T-cell (primary cell): ENCODE measurements around the gene CLIP1. TPM values are rescaled to one million over a fixed set of nuclear protein-coding genes. Genes with fewer than 3 reads are reported as not detected.

Experiments used
- ATAC-seq, 4 experiments: fragments of 200-7000 bp in 3 of 4; fragments of 150-1000 bp in 1 of 4; cut with Tn5 transposase; replicated peaks in 1 of 4; 1 replicate in 3 of 4; 2 replicates in 1 of 4; pipeline ENCODE4 v1.10.0; 2021; ENCODE audit warnings: moderate library complexity in 3 of 4, mild to moderate bottlenecking in 2 of 4, moderate number of reproducible peaks in 1 of 4
- CTCF ChIA-PET, 2 donors: fragments of 300-600 bp; sonication (Branson Sonifier 250); formaldehyde crosslinking; loops; one replicate each; lab custom pipeline; 2022; ENCODE audit warnings: antibody characterized with exemption in 2 of 2; lab: Charles Lee
- POLR2A ChIA-PET, 2 donors: fragments of 300-600 bp; sonication (Branson Sonifier 250); formaldehyde crosslinking; loops; one replicate each; lab custom pipeline; 2022; ENCODE audit warnings: antibody characterized with exemption in 2 of 2; lab: Charles Lee
- DNase-seq, 35 experiments: peaks; one replicate each; pipeline versions ENCODE4 v3.0.0 to v3.0.0-alpha.2; 2013 to 2023
- H3K27ac ChIP-seq: one replicate; pipeline ENCODE4 v1.5.1; 2013; ENCODE audit warnings: low read length
- H3K27me3 ChIP-seq, 2 experiments: replicated peaks in 1 of 2; 1 replicate in 1 of 2; 2 replicates in 1 of 2; pipeline versions ENCODE4 v1.6.1 to v1.7.0; 2013; ENCODE audit warnings: low read length in 1 of 2, mixed read lengths in 1 of 2; ENCODE audit not compliant: control insufficient read depth in 2 of 2, insufficient read depth in 2 of 2; ENCODE audit errors: extremely low read depth in 1 of 2
- H3K36me3 ChIP-seq, 2 donors: 1 replicate in 1 of 2; 2 replicates in 1 of 2; pipeline versions ENCODE4 v1.6.1 to v1.7.0; 2013; ENCODE audit warnings: low read length in 1 of 2; ENCODE audit not compliant: control insufficient read depth in 2 of 2, insufficient read depth in 1 of 2; ENCODE audit errors: extremely low read depth in 1 of 2
- H3K4me1 ChIP-seq, 2 experiments: 1 replicate in 1 of 2; 2 replicates in 1 of 2; pipeline versions ENCODE4 v1.6.1 to v1.7.0; 2013; ENCODE audit warnings: low read length in 2 of 2, mixed read lengths in 1 of 2; ENCODE audit not compliant: insufficient read depth in 2 of 2, control insufficient read depth in 1 of 2; ENCODE audit errors: extremely low read depth in 1 of 2
- H3K4me3 ChIP-seq, 2 donors: 1 replicate in 1 of 2; 2 replicates in 1 of 2; pipeline versions ENCODE4 v1.5.1 to v1.7.0; 2013; ENCODE audit warnings: mild to moderate bottlenecking in 2 of 2, low read length in 1 of 2, moderate library complexity in 1 of 2; ENCODE audit not compliant: control insufficient read depth in 1 of 2; ENCODE audit errors: extremely low read depth in 1 of 2
- H3K9me3 ChIP-seq: 2 replicates; pipeline ENCODE4 v1.7.0; 2013
- H3K27ac Mint-ChIP-seq, 2 donors: one replicate each; pipeline ENCODE4 v1.8.0; 2020 to 2021; ENCODE audit warnings: mild to moderate bottlenecking in 2 of 2, mixed read lengths in 2 of 2
- H3K27me3 Mint-ChIP-seq, 2 donors: one replicate each; pipeline ENCODE4 v1.8.0; 2021 to 2022; ENCODE audit warnings: mixed read lengths in 2 of 2
- H3K36me3 Mint-ChIP-seq: one replicate; pipeline ENCODE4 v1.8.0; 2021; ENCODE audit warnings: mixed read lengths
- H3K4me1 Mint-ChIP-seq, 3 donors: one replicate each; pipeline ENCODE4 v1.8.0; 2020 to 2022; ENCODE audit warnings: mixed read lengths in 3 of 3, mild to moderate bottlenecking in 1 of 3
- H3K4me3 Mint-ChIP-seq, 3 donors: one replicate each; pipeline ENCODE4 v1.8.0; 2020 to 2022; ENCODE audit warnings: mild to moderate bottlenecking in 3 of 3, mixed read lengths in 3 of 3, moderate library complexity in 3 of 3
- H3K9me3 Mint-ChIP-seq, 3 donors: one replicate each; pipeline ENCODE4 v1.8.0; 2020 to 2022; ENCODE audit warnings: mixed read lengths in 3 of 3
- WGBS: methylation state at CpG from one replicate; pipeline ENCODE4 v1.1.5; 2013; ENCODE audit warnings: missing lambda C conversion rate; ENCODE audit not compliant: insufficient coverage; 5-methylcytosine and 5-hydroxymethylcytosine counted together
- total RNA-seq, 35 experiments: library from RNA in 6 of 35; stranded (reverse) in 6 of 35; fragments of 120-200 nt in 1 of 35; gene quantifications; one replicate each; pipeline versions ENCODE4 v1.2.1 to v1.2.4 and lab custom pipeline; 2013 to 2026

The CLIP1 gene
- total RNA-seq, 5 donors from 2014 or later (not counting 1 experiment from before 2014, with no cell fraction given), result 47.2 to 69.5 (median 59.4) TPM

- WGBS, result 93% methylated on average over 23 of the region's 24 CpGs
- H3K27ac Mint-ChIP-seq, result no peak overlapping the region
- ATAC-seq, result no peak
- H3K36me3 Mint-ChIP-seq, result peaks cover 45% of the 10 kb centered on the region
- no peaks in the 10 kb centered on the region for H3K9me3 ChIP-seq
- no peak for DNase-seq
- H3K27me3 Mint-ChIP-seq, result no peaks in the 10 kb centered on the region
- H3K36me3 ChIP-seq, result peaks cover 9 to 45% of the 10 kb centered on the region in 2 donors
- H3K27ac ChIP-seq, result no peak overlapping the region
- no peaks in the 10 kb centered on the region for H3K27me3 ChIP-seq
- H3K4me3 Mint-ChIP-seq, result no peak overlapping the region
- H3K9me3 Mint-ChIP-seq, result no peaks in the 10 kb centered on the region
- H3K4me3 ChIP-seq, result no peak overlapping the region
- peaks cover 0 to 13% (median 12%) of the 10 kb centered on the region in 3 donors for H3K4me1 Mint-ChIP-seq
- ChIA-PET POLR2A (interaction anchor here in 1 of 2 donors (0.5 kb wide), 2 partner anchors 868 to 939 kb away, joined by 4 read pairs; no protein-coding TSS in a partner anchor), CTCF (interaction anchor here (0.6 to 1.4 kb wide), 6 partner anchors 13 to 224 kb away, joined by 3 to 4 read pairs (median 4); no protein-coding TSS in a partner anchor)
- peaks cover 0 to 3% of the 10 kb centered on the region in 2 experiments for H3K4me1 ChIP-seq
Measured at GRCh38 chr12:122354958-122355641, 67.4 kb downstream of the CLIP1 start.

DNA sequence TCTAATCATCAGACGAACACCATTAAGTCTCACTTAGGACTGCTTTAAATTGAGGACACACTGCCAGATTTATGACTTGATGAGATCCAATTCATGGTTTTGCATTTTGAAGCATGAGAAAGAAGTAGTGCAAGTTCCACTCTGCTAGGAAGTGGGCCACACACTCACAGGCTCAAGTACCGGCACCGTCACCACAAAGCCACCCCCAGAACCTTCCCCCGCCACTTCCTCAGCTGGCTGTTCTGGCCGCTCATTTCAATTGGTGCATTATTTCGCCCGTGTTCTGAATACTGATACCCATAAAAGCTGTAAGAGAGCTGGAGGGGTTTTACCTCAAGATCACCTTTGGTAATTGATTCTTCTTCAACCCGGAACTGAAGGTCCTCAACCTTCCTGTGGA lies 70.1 kb downstream of the CLIP1 start:
- Mint-ChIP-seq H3K27ac (peak overlapping the region; percentile 62 to 65), H3K9me3 (no peaks in the 10 kb centered on the region), H3K27me3 (no peaks in the 10 kb centered on the region), H3K4me3 (no peak overlapping the region), H3K36me3 (peaks cover 47% of the 10 kb centered on the region), H3K4me1 (peaks cover 0 to 13% (median 12%) of the 10 kb centered on the region in 3 donors)
- no peaks in the 10 kb centered on the region for H3K9me3 ChIP-seq
- peak in 1 of 4 experiments; percentile 40 for ATAC-seq
- no peaks in the 10 kb centered on the region for H3K27me3 ChIP-seq
- POLR2A ChIA-PET, result no interaction called here
- H3K27ac ChIP-seq, result no peak overlapping the region
- H3K36me3 ChIP-seq, result peaks cover 9 to 41% of the 10 kb centered on the region in 2 donors
- DNase-seq, result peak in 3 of 35 experiments; percentile 4 to 27 (median 10)
- WGBS, result 82% methylated on average over 2 of the region's 8 CpGs
- CTCF ChIA-PET, result no interaction called here
- H3K4me3 ChIP-seq, result no peak overlapping the region
- peaks cover 0 to 3% of the 10 kb centered on the region in 2 experiments for H3K4me1 ChIP-seq

DNA sequence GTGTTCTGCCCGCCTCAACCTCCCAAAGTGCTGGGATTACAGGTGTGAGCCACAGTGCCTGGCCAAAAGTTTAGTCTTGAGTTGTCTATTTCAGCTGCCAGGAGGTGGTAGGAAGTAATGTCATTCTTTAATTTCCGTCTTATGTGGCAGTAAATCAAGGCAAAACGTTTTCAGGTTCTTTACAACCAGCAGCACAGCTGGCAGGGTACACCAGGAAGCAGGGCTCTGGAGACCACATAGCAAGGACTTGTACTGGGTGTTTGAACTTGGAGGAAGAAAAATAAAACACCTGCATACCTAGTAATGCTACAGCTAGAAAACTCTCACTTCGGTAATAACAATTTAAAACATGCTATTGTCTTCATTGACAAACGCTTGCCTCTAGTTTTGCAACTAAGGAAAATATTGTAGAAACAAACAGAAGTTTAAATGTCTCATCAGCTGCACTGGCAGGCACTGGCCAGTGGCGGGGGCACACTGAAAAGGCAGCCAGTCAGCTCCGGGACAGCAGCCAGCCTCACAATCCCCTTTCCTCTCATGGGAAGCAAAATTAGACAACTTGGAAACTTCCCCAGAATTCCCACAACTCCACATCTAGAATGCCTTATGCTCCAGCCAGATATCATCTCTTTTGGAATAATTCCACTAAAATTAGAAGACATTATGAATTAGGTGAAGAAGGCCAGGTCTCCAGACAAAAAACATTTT lies 72.2 kb downstream of the CLIP1 start:
- ATAC-seq (no peak), DNase-seq (no peak)
- no peak overlapping the region for H3K4me3 Mint-ChIP-seq
- Histone ChIP-seq H3K36me3 (peaks cover 9 to 52% of the 10 kb centered on the region in 2 donors), H3K27me3 (no peaks in the 10 kb centered on the region), H3K4me1 (peaks cover 0 to 3% of the 10 kb centered on the region in 2 experiments), H3K4me3 (no peak overlapping the region), H3K27ac (no peak overlapping the region), H3K9me3 (no peaks in the 10 kb centered on the region)
- H3K36me3 Mint-ChIP-seq, result peaks cover 42% of the 10 kb centered on the region
- CTCF ChIA-PET, result no interaction called here
- H3K27ac Mint-ChIP-seq, result no peak overlapping the region
- POLR2A ChIA-PET, result no interaction called here
- 75% methylated on average over 4 of the region's 7 CpGs for WGBS
- peaks cover 0 to 7% (median 6%) of the 10 kb centered on the region in 3 donors for H3K4me1 Mint-ChIP-seq
- no peaks in the 10 kb centered on the region for H3K27me3 Mint-ChIP-seq
- no peaks in the 10 kb centered on the region for H3K9me3 Mint-ChIP-seq

- H3K27ac Mint-ChIP-seq, result no peak overlapping the region
- CTCF ChIA-PET, result no interaction called here
- POLR2A ChIA-PET, result interaction anchor here in 1 of 2 donors (0.7 kb wide), 1 partner anchor 38 kb away, joined by 4 read pairs; no protein-coding TSS in a partner anchor
Measured at GRCh38 chr12:122349078-122349477, 73.4 kb downstream of the CLIP1 start.

GRCh38 chr12:122348505-122348904 lies 74.0 kb downstream of the CLIP1 start:
- Histone ChIP-seq H3K4me1 (peaks cover 0 to 3% of the 10 kb centered on the region in 2 experiments), H3K27ac (no peak overlapping the region), H3K36me3 (peaks cover 4 to 38% of the 10 kb centered on the region in 2 donors), H3K9me3 (no peaks in the 10 kb centered on the region), H3K27me3 (no peaks in the 10 kb centered on the region), H3K4me3 (no peak overlapping the region)
- Mint-ChIP-seq H3K27me3 (no peaks in the 10 kb centered on the region), H3K4me3 (no peak overlapping the region), H3K9me3 (no peaks in the 10 kb centered on the region), H3K36me3 (peaks cover 34% of the 10 kb centered on the region), H3K4me1 (peaks cover 0 to 7% (median 6%) of the 10 kb centered on the region in 3 donors), H3K27ac (no peak overlapping the region)
- WGBS, result 80% methylated on average over 1 of the region's 4 CpGs
- DNase-seq (no peak), ATAC-seq (no peak)
- POLR2A ChIA-PET, result interaction anchor here (0.6 kb wide), 2 partner anchors 82 to 185 kb away, joined by 3 read pairs; no protein-coding TSS in a partner anchor
- CTCF ChIA-PET, result interaction anchor here in 1 of 2 donors (0.6 kb wide), 1 partner anchor 1098 kb away, joined by 6 read pairs; no protein-coding TSS in a partner anchor

More at GRCh38 chr12:122349078-122349477, 73.4 kb downstream of the CLIP1 start:
- Mint-ChIP-seq H3K27me3 (no peaks in the 10 kb centered on the region), H3K9me3 (no peaks in the 10 kb centered on the region), H3K36me3 (peaks cover 34% of the 10 kb centered on the region), H3K4me3 (no peak overlapping the region), H3K4me1 (peaks cover 0 to 7% (median 6%) of the 10 kb centered on the region in 3 donors)
- Histone ChIP-seq H3K4me1 (peaks cover 0 to 3% of the 10 kb centered on the region in 2 experiments), H3K9me3 (no peaks in the 10 kb centered on the region), H3K27me3 (no peaks in the 10 kb centered on the region), H3K27ac (no peak overlapping the region), H3K4me3 (no peak overlapping the region), H3K36me3 (peaks cover 4 to 41% of the 10 kb centered on the region in 2 donors)
- 95% methylated on average over 4 of the region's 4 CpGs for WGBS
- DNase-seq (no peak), ATAC-seq (no peak)

GRCh38 chr12:122346054-122346453 lies 76.4 kb downstream of the CLIP1 start:
- POLR2A ChIA-PET, result interaction anchor here in 1 of 2 donors (0.6 kb wide), 1 partner anchor 1395 kb away, joined by 4 read pairs; no protein-coding TSS in a partner anchor
- no peaks in the 10 kb centered on the region for H3K9me3 Mint-ChIP-seq
- CTCF ChIA-PET, result interaction anchor here in 1 of 2 donors (0.7 kb wide), 1 partner anchor 24 kb away, joined by 4 read pairs; no protein-coding TSS in a partner anchor
- H3K27me3 Mint-ChIP-seq, result no peaks in the 10 kb centered on the region
- no peaks in the 10 kb centered on the region for H3K27me3 ChIP-seq
- H3K4me3 Mint-ChIP-seq, result no peak overlapping the region
- DNase-seq, result no peak
- no peak overlapping the region for H3K4me3 ChIP-seq
- no peaks in the 10 kb centered on the region for H3K4me1 ChIP-seq
- no peaks in the 10 kb centered on the region for H3K9me3 ChIP-seq
- no peak overlapping the region for H3K27ac ChIP-seq
- peaks cover 0 to 31% of the 10 kb centered on the region in 2 donors for H3K36me3 ChIP-seq
- H3K4me1 Mint-ChIP-seq, result no peaks in the 10 kb centered on the region
- H3K27ac Mint-ChIP-seq, result no peak overlapping the region
- no peak for ATAC-seq
- 90% methylated on average over 2 of the region's 5 CpGs for WGBS
- H3K36me3 Mint-ChIP-seq, result peaks cover 31% of the 10 kb centered on the region
